Activated CD8-positive, alpha-beta T cell treated with anti-CD3 and anti-CD28 coated beads for 36 hours (primary cell): ENCODE measurements around the gene PPP1R13B. TPM values are rescaled to one million over a fixed set of nuclear protein-coding genes. Genes with fewer than 3 reads are reported as not detected.

Experiments
- ATAC-seq: fragments of 200-7000 bp; cut with Tn5 transposase; one replicate; pipeline ENCODE4 v1.10.0; 2021; ENCODE audit warnings: mild to moderate bottlenecking, moderate library complexity
- CTCF ChIA-PET: fragments of 350-600 bp; sonication (Branson Sonifier 250); formaldehyde crosslinking; loops from one replicate; lab custom pipeline; 2021; ENCODE audit warnings: antibody characterized with exemption; lab: Charles Lee
- POLR2A ChIA-PET: fragments of 350-600 bp; sonication (Branson Sonifier 250); formaldehyde crosslinking; loops from one replicate; lab custom pipeline; 2021; ENCODE audit warnings: antibody characterized with exemption; lab: Charles Lee
- DNase-seq: peaks from one replicate; pipeline ENCODE4 v3.0.0-alpha.2; 2020
- H3K27ac Mint-ChIP-seq: one replicate; pipeline ENCODE4 v1.8.0; 2021; ENCODE audit warnings: mild to moderate bottlenecking, mixed read lengths
- H3K27me3 Mint-ChIP-seq: one replicate; pipeline ENCODE4 v1.8.0; 2021; ENCODE audit warnings: mixed read lengths
- H3K36me3 Mint-ChIP-seq: one replicate; pipeline ENCODE4 v1.8.0; 2021; ENCODE audit warnings: low read depth, mixed read lengths
- H3K4me1 Mint-ChIP-seq: one replicate; pipeline ENCODE4 v1.8.0; 2021; ENCODE audit warnings: low read depth, mixed read lengths
- H3K4me3 Mint-ChIP-seq: one replicate; pipeline ENCODE4 v1.8.0; 2021; ENCODE audit warnings: mild to moderate bottlenecking, moderate library complexity, mixed read lengths
- H3K9me3 Mint-ChIP-seq: one replicate; pipeline ENCODE4 v1.8.0; 2021; ENCODE audit warnings: mixed read lengths
- CTCF ChIP-seq: fragments of 200-600 bp; IDR thresholded peaks from one replicate; pipeline ENCODE4 v1.8.0; 2022; ENCODE audit warnings: antibody characterized with exemption, mild to moderate bottlenecking
- intact Hi-C: fragments of 100-400 bp; cut with micrococcal nuclease; formaldehyde crosslinking; loops from one replicate; pipeline ENCODE4 v1.10.0; 2022
- total RNA-seq, 2 experiments: library from RNA; stranded (reverse); gene quantifications; one replicate each; pipeline ENCODE4 v1.2.3, GENCODE V29; 2021

Gene PPP1R13B
- total RNA-seq, 2 experiments from 2014 or later, result 11.9 to 14.5 TPM

DNA sequence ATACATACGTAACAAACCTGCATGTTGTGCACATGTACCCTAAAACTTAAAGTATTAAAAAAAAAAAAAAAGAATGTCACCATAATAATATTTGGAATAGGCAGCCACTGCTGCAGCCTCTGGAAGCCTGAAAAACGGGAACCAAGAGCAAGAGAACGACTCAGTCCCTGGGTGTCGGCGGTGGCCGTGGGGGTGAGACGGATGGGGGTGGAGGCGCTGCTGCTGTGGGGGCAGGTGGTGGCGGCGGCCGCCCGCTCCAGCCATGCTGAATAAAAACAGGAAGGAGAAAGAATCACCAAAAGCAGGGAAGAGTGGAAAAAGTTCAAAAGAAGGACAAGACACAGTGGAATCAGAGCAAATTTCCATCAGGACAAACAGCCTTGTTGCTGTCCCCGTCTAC lies 84.8 kb downstream of the PPP1R13B start:
- POLR2A ChIA-PET, result no interaction called here
- ATAC-seq, result no peak
- peaks cover 2% of the 10 kb centered on the region for H3K36me3 Mint-ChIP-seq
- H3K4me1 Mint-ChIP-seq, result peaks cover 8% of the 10 kb centered on the region
- no peaks in the 10 kb centered on the region for H3K27me3 Mint-ChIP-seq
- DNase-seq, result no peak
- TF ChIP-seq CTCF, result no peak
- intact Hi-C loops, result no loop called here
- no peaks in the 10 kb centered on the region for H3K9me3 Mint-ChIP-seq
- H3K4me3 Mint-ChIP-seq, result no peak overlapping the region
- CTCF ChIA-PET, result no interaction called here
- H3K27ac Mint-ChIP-seq, result no peak overlapping the region

DNA sequence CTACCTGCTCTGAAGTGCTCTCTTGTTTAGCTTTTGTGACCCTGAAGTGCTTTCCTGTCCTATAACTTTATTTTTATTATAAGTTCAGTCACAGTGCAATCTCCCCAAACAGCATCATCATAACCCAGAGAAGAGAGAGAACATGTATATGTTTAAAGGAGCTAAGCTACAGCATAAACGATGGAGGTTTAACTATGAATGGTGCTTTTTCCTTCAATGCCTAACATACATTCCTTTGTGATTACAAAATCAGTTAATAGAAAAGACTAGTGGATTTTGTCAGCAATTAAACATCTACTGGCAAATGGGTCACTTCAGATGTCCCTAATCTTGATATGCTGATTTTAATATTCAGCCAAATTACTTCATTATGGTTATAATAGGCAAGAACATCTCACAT lies 85.3 kb downstream of the PPP1R13B start:
- intact Hi-C loops, result no loop called here
- H3K4me3 Mint-ChIP-seq, result no peak overlapping the region
- POLR2A ChIA-PET, result no interaction called here
- peaks cover 2% of the 10 kb centered on the region for H3K36me3 Mint-ChIP-seq
- no peak for TF ChIP-seq CTCF
- H3K4me1 Mint-ChIP-seq, result peaks cover 8% of the 10 kb centered on the region
- no peak for ATAC-seq
- no peaks in the 10 kb centered on the region for H3K27me3 Mint-ChIP-seq
- CTCF ChIA-PET, result no interaction called here
- H3K9me3 Mint-ChIP-seq, result no peaks in the 10 kb centered on the region
- no peak for DNase-seq
- no peak overlapping the region for H3K27ac Mint-ChIP-seq

GRCh38 chr14:103758059-103758776 lies 89.2 kb downstream of the PPP1R13B start:
- no peaks in the 10 kb centered on the region for H3K9me3 Mint-ChIP-seq
- no peak for TF ChIP-seq CTCF
- no peak overlapping the region for H3K27ac Mint-ChIP-seq
- ChIA-PET POLR2A (no interaction called here), CTCF (no interaction called here)
- no peaks in the 10 kb centered on the region for H3K36me3 Mint-ChIP-seq
- intact Hi-C loops, result no loop called here
- no peak for ATAC-seq
- H3K4me3 Mint-ChIP-seq, result no peak overlapping the region
- no peak for DNase-seq
- H3K4me1 Mint-ChIP-seq, result no peaks in the 10 kb centered on the region
- no peaks in the 10 kb centered on the region for H3K27me3 Mint-ChIP-seq

- H3K27me3 Mint-ChIP-seq, result no peaks in the 10 kb centered on the region
These were observed 92.3 kb downstream of the PPP1R13B start for GRCh38 chr14:103755060-103755459.

More at GRCh38 chr14:103755060-103755459, 92.3 kb downstream of the PPP1R13B start:
- Mint-ChIP-seq H3K27ac (no peak overlapping the region), H3K36me3 (no peaks in the 10 kb centered on the region), H3K4me1 (peaks cover 3% of the 10 kb centered on the region), H3K9me3 (no peaks in the 10 kb centered on the region), H3K4me3 (no peak overlapping the region)
- POLR2A ChIA-PET, result no interaction called here
- CTCF ChIA-PET, result no interaction called here
- DNase-seq (no peak), ATAC-seq (no peak)
- TF ChIP-seq CTCF, result no peak
- intact Hi-C loops, result no loop called here
